EH (cell line): ENCODE results near the gene EDA.
A peak's percentile ranks its signal among the peaks of the same experiment; 100 is the strongest.

Experiments
- DNase-seq: peaks from one replicate; pipeline ENCODE4 v3.0.0-alpha.2; 2015; ENCODE audit warnings: low read depth

EDA gene

DNA sequence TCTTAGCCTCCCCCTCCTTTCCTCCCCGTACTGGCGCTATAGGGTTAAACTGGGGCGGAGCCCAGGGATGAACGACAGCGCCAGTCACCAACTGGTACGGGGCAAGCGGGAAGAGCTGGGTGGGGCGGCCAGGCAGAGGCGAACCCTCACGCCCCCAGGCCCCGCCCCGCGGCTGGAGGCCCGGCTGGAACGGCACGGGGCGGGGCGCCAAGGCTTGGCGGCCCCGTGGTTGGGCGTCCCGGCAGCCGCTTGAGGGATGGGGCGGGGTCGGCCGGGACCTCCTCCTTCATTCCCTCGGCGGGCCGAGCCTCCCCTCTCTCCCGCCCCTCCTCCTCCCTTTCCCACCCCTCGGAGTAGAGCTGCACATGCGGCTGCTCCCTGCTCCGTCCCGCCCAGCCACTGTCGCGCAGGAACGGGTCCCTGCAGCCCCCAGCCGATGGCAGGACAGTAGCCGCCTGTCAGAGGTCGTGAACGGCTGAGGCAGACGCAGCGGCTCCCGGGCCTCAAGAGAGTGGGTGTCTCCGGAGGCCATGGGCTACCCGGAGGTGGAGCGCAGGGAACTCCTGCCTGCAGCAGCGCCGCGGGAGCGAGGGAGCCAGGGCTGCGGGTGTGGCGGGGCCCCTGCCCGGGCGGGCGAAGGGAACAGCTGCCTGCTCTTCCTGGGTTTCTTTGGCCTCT lies at the start of gene EDA:
EDA (plus strand) TSS at position 335 of the 678 bp plus-strand sequence.
- peak; percentile 72 for DNase-seq

DNA sequence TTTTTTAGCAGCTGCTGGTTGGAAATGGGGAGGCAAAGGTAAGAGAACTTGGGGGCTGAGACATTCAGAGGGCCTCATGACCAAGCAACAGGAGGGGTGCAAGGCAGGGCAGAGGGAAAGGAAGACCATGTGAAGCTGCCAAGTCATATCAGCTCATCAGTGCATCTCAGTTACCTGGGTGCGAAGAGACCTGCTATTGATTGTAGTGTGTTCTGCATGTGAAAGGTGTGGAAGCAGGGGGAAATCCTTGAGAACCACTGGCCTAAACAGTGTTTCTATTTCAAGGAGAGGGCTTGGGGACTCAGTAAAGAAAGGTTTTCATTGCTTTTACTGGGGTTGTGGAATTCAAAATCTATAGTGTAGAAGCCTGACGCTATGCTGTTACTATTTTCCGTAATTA lies 47.1 kb upstream of the EDA start:
- DNase-seq = no peak

DNA sequence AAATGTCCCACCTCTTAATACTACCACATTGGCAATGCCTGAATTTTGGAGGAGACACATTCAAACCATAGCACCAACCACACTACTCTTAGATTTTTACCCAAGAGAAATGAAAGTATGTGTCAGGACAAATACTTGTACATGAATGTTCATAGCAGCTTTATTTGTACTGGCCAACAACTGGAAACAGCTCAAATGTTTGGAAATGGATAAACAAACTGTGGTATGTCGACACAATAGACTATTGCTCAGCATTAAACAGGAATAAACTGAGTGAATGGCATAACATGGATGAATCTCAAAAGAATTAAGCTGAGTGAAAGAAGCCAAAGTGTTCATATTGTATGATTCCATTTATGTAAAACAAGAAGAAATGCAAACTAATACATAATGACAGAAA lies 18.5 kb upstream of the EDA start:
- DNase-seq = no peak

DNA sequence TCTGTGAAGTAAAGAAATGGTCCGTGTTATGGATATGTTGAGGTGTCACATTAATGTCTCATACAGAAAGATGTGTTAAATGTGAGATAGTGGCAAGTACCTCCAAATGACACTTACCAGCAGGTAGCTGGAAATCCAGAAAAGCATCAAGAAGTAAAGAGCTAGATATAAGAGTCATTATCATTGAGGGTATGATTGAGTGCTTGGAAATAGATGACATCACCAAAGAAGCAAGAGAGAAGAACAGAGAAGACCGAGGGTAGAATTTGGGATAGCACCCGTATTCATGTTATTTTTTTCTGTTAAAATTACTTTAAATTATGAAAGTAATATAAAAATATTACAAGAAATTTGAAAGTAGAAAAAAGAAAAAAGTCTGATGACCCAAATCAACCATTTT lies 15.7 kb upstream of the EDA start:
- DNase-seq = no peak

DNA sequence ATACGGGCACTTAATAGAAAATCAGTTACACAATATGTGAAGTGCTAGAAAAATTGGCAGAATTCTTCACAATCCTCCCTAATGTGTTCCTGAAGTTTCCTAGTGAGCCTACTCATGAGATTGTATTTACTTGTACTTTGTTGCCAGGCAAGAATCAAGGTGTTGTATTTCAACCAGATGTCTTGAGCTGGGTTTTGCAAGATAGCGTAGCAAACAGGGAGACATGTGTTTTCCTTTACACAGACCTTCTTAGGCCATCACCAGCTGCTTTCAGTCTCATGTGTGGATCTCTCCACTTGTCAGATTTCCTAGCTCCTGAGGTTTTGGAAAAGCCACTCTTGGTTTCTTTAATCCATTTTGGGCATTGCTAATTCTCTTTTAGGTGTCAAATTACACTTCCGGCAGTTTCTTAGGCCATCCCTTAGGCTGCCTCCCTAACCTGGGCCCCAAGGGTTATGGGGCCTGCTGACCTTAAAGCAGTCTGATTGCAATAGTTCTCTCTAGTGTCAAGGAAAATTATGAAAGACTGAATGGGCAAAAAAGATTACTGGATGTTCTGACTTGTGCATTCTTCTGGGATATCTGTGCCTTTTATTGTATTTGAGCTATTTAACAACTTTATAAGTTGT lies 12.2 kb upstream of the EDA start:
- DNase-seq = no peak

DNA sequence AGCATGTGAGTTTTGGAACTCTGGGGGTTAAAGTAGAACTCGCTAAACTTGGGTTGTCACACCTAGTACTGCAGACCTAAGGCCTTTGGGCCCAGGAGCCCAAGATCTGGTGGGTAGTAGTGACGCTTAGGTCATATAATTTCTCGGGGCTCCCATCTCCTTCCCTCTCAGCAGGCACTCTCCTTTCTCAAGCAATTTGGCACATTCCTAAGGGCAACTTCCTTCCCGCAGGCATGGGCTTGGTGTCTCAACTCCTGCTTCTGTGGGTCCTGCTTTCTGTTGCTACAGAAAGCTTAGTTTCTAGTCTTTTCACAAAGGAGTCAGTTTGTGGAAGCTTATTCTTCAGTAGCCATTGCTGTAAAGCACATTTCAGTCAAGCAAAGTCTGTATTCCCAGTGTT lies 10.4 kb upstream of the EDA start:
- no peak for DNase-seq

DNA sequence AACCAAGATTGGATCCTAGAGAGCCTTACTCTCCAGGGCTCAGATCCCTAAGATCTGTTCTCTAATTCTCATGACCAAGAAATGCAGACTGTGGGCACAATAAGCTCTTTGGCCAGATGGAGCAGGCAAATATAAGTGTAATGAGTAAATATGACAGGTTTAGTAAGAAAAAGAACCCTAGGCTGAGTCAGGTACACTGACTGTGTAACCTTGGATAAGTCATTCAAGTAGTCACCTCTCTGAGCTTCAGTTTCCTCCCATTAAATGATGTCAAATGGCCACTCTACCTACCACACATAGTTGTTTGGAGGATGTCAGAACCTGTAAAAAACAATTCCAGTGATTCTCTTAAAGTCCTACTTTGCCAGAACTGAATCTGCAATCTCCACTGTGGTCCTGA lies 8.3 kb upstream of the EDA start:
- no peak for DNase-seq

DNA sequence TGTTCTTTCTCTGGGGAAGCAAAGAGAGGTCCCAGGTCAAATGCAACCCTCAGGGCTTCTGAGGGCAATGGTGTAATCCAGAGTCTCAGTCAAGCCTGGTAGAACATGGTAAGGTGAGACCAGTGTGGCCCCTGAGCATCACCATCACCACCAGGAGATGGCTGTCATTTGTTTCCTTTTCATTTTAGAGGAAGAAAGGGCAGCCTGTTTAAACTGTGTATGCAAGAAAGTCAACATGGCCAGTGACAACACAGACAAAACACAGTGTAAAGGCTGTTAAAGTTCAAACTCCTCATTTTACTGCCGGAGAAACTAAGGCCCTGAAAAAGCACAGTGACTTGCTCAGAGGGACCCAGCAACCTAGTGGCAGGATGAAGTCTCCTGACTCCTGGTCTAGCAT lies 2.0 kb upstream of the EDA start:
- DNase-seq = no peak

DNA sequence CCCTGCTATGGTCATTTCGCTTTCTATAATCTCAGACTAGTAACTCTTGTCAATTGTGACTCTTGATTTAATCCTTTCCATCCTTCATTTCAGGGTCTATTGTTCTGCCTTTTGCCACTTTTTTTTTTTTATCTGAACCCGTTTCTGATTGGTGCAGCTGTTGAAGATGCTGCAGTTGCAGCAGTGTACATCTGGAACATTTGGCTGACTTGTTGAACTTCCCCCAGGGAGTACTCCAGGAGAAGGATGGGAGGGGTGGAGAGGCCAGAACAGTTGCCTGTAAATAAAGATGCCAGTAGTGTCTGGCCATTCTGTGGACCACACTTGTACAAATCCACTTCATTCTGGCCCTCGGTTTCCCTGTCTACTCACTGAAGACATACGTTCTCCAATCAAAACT lies 1.0 kb upstream of the EDA start:
- DNase-seq = no peak

DNA sequence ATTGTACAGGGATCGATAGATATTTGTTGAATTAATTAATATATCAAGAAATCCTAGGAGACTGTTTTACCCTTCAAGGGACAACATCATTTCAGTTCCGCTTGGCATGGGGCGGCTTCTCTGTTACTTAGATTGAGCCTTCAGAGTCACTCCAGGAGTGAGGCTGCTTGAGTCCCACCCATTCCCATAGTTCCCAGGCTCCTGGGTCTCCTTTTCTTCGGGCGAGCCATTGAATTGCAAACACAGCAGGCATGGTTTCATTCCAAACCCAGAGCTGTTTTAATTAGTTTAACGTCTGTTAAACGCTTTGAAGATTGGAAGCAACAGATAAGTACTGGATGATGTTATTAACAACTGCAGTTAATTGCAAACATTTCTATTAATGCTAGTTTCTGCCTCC lies 571 bp upstream of the EDA start:
- no peak for DNase-seq

DNA sequence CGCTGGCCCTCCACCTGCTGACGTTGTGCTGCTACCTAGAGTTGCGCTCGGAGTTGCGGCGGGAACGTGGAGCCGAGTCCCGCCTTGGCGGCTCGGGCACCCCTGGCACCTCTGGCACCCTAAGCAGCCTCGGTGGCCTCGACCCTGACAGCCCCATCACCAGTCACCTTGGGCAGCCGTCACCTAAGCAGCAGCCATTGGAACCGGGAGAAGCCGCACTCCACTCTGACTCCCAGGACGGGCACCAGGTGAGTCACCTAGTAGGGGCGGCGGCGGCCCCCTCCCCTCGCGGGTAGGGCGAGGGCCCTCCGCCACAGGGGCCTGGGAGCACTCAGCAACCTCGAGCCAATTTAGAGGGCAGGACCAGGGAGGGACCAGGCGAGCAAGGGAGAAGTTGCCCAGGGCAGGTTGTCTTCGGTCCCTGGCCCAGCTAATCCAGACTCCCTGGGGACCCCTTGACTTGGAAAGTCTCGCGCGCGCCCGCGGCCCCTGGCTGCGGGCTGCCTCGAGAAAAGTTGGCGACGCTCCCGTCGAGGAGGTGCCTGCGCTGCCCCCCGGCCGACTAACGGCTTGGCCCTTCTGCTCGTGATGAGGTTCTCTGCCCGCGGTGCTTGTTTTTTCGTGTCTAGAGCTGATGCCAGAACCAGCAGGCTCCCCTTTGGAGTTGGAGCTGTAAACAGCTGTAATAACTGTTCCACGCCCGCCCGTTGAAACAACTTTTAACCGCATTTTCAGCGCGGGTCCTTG lies 717 bp downstream of the EDA start:
- no peak for DNase-seq

DNA sequence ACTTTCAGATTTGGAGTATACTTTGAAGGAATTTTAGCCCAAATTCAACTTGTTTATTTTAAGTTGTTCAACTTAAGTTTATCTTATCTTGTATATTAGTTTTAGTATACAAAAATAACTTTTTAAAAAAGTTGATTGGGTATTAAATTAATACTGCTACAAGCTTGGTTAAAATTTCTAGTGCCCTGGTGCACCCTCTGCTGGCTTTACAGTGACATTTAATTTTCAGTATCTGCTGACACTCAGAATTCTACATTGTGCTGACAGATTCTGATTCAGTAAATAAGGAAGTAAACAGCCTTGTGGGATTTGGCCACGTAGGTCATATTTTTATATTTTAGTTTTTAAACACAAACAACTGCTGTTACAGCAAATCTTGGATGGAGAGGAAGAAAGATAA lies 2.9 kb downstream of the EDA start:
- peak; percentile 3 for DNase-seq

DNA sequence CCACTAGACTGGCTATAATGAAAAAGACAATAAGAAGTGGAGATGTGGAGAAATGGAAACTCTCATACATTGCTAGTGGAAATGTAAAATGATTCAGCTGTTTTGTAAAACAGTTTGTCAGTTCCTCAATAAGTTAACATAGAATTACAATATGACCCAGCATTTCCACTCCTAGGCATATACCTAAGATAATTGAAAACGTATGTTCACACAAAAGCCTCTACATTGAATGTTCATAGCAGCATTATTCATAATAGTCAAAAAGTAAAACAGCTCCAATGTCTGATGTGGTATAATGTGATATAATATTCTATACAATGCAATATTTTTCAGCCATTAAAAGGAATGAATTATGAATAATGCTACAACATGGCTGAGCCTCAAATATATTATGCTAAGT lies 10.2 kb downstream of the EDA start:
- DNase-seq = no peak

DNA sequence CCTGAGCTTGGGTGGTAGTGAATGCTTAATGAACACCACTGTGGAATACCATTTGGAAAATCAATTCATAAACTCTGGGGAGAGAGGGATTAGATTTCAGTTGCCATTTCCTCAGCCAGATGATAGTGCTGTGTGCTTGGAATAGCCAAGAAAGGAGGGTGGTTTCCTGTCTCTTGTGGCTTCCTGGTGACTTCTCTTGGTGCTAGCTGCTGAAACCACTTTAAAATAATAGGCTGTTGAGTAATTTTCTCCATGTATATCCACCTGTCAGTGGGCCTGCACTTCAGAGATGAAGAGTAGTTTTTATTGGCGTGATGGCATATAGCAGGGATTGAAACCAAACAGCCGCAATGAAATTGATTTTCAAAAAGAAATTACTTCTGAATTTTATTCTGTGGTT lies 11.8 kb downstream of the EDA start:
- DNase-seq = no peak

DNA sequence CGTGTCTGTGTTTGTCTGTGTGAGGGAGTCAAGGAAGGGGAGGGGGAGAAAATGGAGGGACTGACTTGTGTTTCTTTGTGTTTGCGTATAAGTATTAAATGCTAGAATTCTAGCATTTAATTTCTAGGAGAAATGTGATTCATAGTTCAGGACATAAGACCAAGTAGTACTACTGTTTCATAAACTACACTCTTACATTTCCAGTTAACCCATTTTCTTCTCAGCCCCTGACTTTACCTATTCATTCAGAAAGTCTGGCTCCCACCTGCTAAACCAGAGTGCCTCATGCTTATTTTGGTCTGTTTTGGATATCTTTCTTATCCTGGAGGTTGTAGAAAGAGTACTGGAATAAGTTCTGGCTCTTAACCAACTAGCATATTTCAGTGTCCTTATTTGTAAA lies 14.2 kb downstream of the EDA start:
- no peak for DNase-seq

DNA sequence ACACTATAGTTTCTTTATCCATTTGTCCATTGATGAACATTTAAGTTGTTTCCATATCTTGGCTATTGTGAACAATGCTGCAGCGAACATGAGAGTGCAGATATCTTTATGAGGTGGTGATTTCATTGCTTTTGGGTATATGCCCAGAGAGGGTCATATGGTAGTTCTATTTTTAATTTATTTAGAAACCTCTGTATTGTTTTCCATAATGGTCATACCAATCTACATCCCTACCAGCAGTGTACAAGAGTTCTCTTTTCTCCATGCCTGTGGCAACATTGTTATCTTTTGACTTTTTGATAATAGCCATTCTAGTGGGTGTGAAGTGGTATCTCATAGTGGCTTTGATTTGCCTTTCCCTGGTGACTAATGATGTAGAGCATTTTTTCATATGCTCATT lies 48.8 kb downstream of the EDA start:
- DNase-seq = no peak

DNA sequence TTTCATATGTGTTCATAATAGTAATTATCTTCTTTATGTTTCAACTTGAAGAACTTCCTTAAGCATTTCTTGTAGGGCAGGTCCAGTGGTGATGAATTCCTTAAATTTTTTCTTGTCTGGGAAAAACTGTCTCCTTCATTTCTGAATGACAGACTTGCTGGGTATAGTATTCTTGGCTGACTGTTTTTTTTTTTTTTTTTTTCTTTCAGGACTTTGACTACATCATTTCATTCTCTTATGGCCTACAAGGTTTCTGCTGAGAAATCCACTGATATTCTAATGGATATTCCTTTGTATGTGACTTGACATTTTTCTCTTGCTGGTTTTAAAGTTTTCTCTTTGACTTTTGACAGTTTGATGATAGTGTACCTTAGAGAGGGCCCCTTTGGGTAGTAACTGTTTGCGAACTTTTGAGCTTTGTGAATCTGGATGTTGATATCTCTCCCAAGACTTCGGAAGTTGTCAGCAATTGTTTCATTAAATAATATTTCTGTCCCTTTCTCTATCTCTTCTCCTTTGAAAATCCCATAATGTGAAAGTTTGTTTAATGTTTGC lies 54.2 kb downstream of the EDA start:
- no peak for DNase-seq

DNA sequence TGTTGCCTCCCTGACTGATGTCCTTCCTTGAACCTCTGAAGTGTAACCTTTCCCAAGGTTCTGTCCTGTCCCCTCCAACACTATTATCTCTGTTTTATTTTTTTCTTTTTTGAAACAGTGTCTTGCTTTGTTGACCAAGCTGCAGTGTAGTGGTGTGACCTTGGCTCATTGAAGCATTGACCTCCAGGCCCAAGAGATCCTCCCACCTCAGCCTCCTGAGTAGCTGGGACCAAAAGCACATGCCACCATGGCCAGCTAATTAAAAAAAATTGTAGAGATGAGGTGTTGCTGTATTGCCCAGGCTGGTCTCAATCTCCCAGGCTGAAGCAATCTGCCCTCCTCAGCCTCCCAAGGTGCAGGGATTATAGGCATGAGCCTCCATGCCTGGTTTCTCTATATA lies 59.0 kb downstream of the EDA start:
- no peak for DNase-seq

DNA sequence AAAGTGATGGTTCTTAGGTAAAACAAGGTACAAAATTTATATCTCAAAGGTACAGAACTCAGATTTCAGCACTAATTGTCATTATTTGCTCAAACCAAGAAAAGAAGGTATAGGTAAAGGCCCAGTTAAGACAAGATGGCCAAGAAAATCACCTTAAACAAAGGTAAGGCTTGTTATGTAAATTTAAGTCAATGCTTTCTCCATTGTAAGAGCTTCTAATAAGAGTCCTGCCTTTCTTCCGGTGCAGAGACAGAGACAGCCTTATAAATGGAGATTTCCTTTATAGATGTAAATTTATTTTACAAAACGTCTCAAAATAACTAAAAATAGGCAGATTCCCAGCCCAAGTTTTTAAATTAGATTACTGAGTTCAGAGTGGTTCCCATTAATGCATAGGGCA lies 89.9 kb downstream of the EDA start:
- DNase-seq = no peak

DNA sequence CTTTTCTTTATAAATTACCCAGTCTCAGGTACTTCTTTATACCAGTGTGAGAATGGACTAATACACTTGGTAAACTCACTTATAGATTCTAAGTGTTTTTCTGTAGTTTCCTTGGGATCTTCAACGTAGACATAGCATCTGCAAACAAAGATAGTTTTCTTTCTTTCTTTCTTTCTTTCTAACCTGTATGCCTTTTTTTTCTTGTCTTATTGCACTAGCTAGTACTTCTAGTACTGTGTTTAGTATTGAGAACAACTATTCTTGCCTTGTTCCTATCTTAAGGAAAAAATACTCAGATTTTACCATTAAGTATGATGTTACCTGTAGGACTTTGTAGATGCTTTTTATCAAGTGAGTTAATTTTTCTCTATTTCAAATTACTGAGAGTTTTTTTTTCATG lies 102.2 kb downstream of the EDA start:
- no peak for DNase-seq

DNA sequence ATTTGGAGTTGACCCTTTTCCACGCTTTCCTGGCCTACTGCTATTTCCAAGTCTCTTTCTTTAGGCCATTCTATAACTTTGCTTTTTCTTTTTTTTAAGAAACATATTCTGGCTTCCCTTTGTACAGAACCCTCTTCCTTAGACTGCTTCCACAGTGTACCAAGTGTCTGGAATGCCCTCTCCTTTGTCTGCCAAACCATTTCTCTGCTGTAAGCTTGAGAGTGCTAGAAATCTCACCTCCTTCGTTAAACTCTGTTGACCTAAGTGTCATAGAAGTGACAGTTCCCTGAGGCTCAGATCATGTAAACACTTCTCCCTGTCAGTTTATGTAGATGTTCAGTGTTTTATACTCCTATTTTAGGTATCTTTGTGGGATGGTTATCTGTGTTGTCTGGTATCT lies 108.4 kb downstream of the EDA start:
- no peak for DNase-seq

DNA sequence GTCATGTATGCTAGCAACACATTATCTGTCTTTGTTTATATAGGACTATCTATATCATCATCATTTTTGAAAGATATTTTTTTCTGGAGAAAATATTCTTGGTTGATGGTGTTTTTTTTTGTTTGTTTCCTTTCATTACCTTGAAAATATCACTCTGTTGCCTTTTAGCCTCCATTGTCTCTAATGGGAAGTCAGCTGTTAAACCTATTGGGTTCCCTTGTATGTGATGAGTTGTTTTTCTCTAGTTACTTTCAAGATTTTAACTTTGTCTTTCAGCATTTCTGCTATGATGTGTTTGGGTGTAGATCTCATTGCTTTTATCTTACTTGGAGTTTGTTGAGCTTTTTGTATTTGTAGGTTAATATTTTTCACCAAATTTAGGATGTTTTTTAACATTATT lies 124.4 kb downstream of the EDA start:
- no peak for DNase-seq

DNA sequence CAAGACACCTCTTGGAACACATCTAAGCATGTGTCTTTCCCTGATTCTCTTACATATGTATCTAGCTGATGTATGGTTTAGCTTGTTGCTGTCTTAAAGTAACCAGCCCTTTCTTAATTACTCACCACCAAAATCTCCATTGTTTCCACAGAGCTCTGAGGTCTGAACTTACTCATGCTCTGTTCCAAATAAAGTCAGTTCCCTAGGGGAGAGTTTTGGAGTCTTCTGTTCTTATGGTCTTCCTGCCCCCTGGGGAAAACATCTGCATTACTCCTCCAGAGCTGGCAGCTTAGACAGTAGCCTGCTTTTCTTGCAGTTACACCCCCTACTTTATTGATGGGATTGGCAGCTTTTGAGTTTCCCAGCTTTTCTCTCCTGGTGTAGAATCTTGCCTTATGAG lies 125.8 kb downstream of the EDA start:
- no peak for DNase-seq
